ENCODE data around the gene OPTN. TPM values are rescaled to one million over a fixed set of nuclear protein-coding genes. Genes with fewer than 3 reads are reported as not detected.
"Not testable (repeated sequence)": the region's sequence is repeated elsewhere in the genome, so short reads cannot be mapped to it uniquely, and the experiment has no call there.

Gene OPTN
- total RNA-seq, 4 donors from 2014 or later: 69.0 to 103 (median 82.2) TPM

DNA sequence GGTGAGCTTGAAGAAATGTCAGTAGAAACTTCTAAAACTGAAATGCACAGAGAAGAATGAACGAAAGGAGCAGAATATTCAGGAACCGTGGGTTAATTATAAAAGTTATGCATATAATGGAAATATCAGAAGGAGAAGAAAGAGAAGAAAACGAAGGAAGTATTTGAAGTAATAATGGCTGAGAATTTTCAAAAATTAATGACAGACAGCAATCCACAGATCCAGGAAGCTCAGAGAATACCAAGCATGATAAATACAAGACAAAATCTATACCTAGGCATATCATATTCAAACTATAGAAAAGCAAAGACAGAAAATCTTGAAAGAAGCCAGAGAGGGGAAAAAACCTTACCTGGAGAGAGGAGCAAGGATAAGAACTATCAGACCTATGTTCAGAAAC is 44.9 kb downstream of the OPTN start:
- H3K36me3 ChIP-seq: peaks cover 0 to 33% of the 10 kb centered on the region in 2 donors
- no peak overlapping the region for H3K4me3 ChIP-seq
- ATAC-seq: no peak
- TF ChIP-seq POLR2AphosphoS5 (IDR thresholded peaks at IDR 0.05) (no peak), EP300 (IDR thresholded peaks at IDR 0.05) (no peak), POLR2A (IDR thresholded peaks at IDR 0.05) (no peak)
- TF ChIP-seq, protein P1, sequence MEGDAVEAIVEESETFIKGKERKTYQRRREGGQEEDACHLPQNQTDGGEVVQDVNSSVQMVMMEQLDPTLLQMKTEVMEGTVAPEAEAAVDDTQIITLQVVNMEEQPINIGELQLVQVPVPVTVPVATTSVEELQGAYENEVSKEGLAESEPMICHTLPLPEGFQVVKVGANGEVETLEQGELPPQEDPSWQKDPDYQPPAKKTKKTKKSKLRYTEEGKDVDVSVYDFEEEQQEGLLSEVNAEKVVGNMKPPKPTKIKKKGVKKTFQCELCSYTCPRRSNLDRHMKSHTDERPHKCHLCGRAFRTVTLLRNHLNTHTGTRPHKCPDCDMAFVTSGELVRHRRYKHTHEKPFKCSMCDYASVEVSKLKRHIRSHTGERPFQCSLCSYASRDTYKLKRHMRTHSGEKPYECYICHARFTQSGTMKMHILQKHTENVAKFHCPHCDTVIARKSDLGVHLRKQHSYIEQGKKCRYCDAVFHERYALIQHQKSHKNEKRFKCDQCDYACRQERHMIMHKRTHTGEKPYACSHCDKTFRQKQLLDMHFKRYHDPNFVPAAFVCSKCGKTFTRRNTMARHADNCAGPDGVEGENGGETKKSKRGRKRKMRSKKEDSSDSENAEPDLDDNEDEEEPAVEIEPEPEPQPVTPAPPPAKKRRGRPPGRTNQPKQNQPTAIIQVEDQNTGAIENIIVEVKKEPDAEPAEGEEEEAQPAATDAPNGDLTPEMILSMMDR (IDR thresholded peaks at IDR 0.05): no peak
- no peaks in the 10 kb centered on the region for H3K27me3 ChIP-seq
- H3K27ac ChIP-seq: no peak overlapping the region
- peaks cover 0 to 6% (median 0%) of the 10 kb centered on the region in 3 donors for H3K9me3 ChIP-seq
- no peaks in the 10 kb centered on the region for H3K4me1 ChIP-seq
- WGBS, 2 donors (ENCODE audit: low coverage in 1 of 2): 98 to 100% methylated on average over 3 of the region's 3 CpGs

DNA sequence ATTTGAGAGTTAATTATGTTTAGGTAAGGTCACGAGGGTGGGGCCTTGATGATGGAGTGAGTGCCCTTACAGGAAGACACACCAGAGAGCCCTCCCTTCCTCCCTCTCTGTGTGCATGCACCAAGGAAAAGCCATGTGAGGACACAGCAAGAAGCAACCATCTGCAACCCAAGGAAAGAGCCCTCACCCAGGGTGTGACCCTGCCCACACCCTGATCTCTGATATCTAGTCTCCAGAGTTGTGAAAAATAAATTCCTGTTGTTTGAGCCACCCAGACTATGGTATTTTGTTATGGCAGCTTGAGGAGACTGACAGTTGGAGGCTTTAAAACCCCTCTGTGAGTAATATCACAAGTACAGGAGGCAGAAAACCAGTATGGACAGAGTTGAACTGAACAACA is 46.4 kb downstream of the OPTN start:
- peaks cover 0 to 7% (median 0%) of the 10 kb centered on the region in 3 donors for H3K9me3 ChIP-seq
- H3K27ac ChIP-seq: no peak overlapping the region
- no peaks in the 10 kb centered on the region for H3K27me3 ChIP-seq
- ATAC-seq: no peak
- H3K36me3 ChIP-seq: peaks cover 0 to 19% of the 10 kb centered on the region in 2 donors
- H3K4me1 ChIP-seq: no peaks in the 10 kb centered on the region
- H3K4me3 ChIP-seq: no peak overlapping the region
- 100% methylated on average over 1 of the region's 1 CpG; no CpG with 5 or more reads in 1 of the 2 donors for WGBS, 2 donors (ENCODE audit: low coverage in 1 of 2)
- TF ChIP-seq, protein P1 (IDR thresholded peaks at IDR 0.05): no peak
- no peak for TF ChIP-seq POLR2A (IDR thresholded peaks at IDR 0.05)

DNA sequence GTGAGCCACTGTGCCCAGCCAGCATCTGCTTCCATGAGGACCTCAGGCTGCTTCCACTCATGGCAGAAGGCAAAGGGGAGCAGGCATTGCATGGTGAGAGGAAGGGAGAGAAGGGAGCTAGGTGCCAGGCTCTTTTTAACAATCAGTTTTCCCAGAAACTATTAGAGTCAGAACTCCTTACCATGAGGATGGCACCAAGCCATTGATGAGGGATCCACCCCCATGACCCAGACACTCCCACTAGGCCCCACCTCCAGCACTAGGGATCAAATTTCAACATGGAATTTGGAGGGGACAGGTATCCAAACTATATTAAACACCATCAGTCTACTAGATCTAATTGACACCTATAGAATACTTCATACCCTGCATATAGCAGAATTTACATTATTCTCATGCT is 47.2 kb downstream of the OPTN start:
- Histone ChIP-seq H3K27ac (no peak overlapping the region), H3K9me3 (peaks cover 0 to 7% (median 0%) of the 10 kb centered on the region in 3 donors), H3K27me3 (no peaks in the 10 kb centered on the region), H3K4me1 (no peaks in the 10 kb centered on the region), H3K4me3 (no peak overlapping the region), H3K36me3 (peaks cover 0 to 13% of the 10 kb centered on the region in 2 donors)
- TF ChIP-seq POLR2A (IDR thresholded peaks at IDR 0.05) (no peak), EP300 (IDR thresholded peaks at IDR 0.05) (no peak), POLR2AphosphoS5 (IDR thresholded peaks at IDR 0.05) (no peak)
- TF ChIP-seq, protein P1 (IDR thresholded peaks at IDR 0.05): no peak
- no peak for ATAC-seq

DNA sequence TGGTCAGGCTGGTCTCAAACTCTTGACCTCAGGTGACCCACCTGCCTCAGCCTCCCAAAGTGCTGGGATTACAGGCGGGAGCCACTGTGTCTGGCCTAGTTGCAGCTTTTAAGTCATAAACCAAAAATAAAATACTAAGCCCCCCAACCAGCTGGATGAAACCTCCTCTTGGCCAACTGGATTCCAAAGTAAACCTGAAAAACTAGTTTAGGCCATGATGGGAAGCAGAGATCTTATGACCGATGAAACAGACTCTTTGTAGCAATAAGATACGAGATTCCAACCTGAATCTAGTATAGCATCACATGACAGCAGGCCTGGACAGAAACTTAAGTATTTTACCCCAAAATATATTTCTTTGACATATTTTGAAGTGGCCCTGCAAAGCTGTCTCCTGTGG is 52.3 kb downstream of the OPTN start:
- Histone ChIP-seq H3K36me3 (no peaks in the 10 kb centered on the region), H3K4me3 (no peak overlapping the region), H3K27ac (no peak overlapping the region), H3K27me3 (no peaks in the 10 kb centered on the region), H3K4me1 (no peaks in the 10 kb centered on the region), H3K9me3 (peaks cover 0 to 7% (median 0%) of the 10 kb centered on the region in 3 donors)
- TF ChIP-seq, protein P1 (IDR thresholded peaks at IDR 0.05): no peak
- TF ChIP-seq POLR2AphosphoS5 (IDR thresholded peaks at IDR 0.05) (no peak), EP300 (IDR thresholded peaks at IDR 0.05) (no peak), POLR2A (IDR thresholded peaks at IDR 0.05) (no peak)
- ATAC-seq: no peak
- 90 to 100% methylated on average over 1 to 2 of the region's 3 CpGs for WGBS, 2 donors (ENCODE audit: low coverage in 1 of 2)

DNA sequence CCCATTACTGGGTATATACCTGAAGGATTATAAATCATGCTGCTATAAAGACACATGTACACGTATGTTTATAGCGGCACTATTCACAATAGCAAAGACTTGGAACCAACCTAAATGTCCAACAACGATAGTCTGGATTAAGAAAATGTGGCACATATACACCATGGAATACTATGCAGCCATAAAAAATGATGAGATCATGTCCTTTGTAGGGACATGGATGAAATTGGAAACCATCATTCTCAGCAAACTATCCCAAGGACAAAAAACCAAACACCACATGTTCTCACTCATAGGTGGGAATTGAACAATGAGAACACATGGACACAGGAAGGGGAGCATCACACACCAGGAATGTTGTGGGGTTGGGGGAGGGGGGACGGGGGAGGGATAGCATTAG is 55.9 kb downstream of the OPTN start:
- H3K4me3 ChIP-seq, ATAC-seq, H3K27ac ChIP-seq, H3K9me3 ChIP-seq, H3K36me3 ChIP-seq, H3K27me3 ChIP-seq, H3K4me1 ChIP-seq: not testable (repeated sequence)
- 40 to 68% methylated on average over 1 to 2 of the region's 4 CpGs for WGBS, 2 donors (ENCODE audit: low coverage in 1 of 2)

Measured in gastroesophageal sphincter (tissue), 4 donors.